A673 (cell line): Measurements from ENCODE around the gene SLC9A2. TPM values are rescaled to one million over a fixed set of nuclear protein-coding genes. Genes with fewer than 3 reads are reported as not detected.

ENCODE experiments used
- BruUV-seq: library from RNA; stranded (reverse); fragments of 400-500 nt; replicated peaks from 2 replicates; lab custom pipeline; 2021; lab: Mats Ljungman, UMichigan
- CTCF ChIA-PET: fragments of 300-600 bp; sonication (Branson Sonifier 250); formaldehyde crosslinking; loops from one replicate; lab custom pipeline; 2022; ENCODE audit warnings: antibody characterized with exemption; lab: Charles Lee
- POLR2A ChIA-PET: fragments of 300-600 bp; sonication (Branson Sonifier 250); formaldehyde crosslinking; loops from one replicate; lab custom pipeline; 2022; ENCODE audit warnings: antibody characterized with exemption; ENCODE audit not compliant: low non-redundant PET; lab: Charles Lee
- DNase-seq: peaks from one replicate; pipeline ENCODE4 v3.0.0-alpha.2; 2015; ENCODE audit warnings: low spot score
- H3K27ac ChIP-seq: fragments of 200-600 bp; sonication (generic); 2 replicates; pipeline ENCODE4 v1.5.1; 2016; ENCODE audit warnings: mixed run types, low read depth, mild to moderate bottlenecking, mixed read lengths, antibody characterized with exemption, low read length; ENCODE audit not compliant: poor library complexity, severe bottlenecking
- H3K27me3 ChIP-seq: fragments of 200-600 bp; sonication (generic); replicated peaks from 2 replicates; pipeline ENCODE4 v1.6.1; 2017; ENCODE audit warnings: mixed run types, low read depth, mild to moderate bottlenecking, mixed read lengths, antibody characterized with exemption, low read length; ENCODE audit not compliant: insufficient read depth, poor library complexity
- H3K36me3 ChIP-seq: fragments of 200-600 bp; sonication (generic); 2 replicates; pipeline ENCODE4 v1.6.1; 2016; ENCODE audit warnings: mixed run types, mild to moderate bottlenecking, mixed read lengths, antibody characterized with exemption, low read length; ENCODE audit not compliant: insufficient read depth, poor library complexity, severe bottlenecking
- H3K4me1 ChIP-seq: fragments of 200-600 bp; sonication (generic); 2 replicates; pipeline ENCODE4 v1.6.1; 2017; ENCODE audit warnings: mixed run types, mild to moderate bottlenecking, mixed read lengths, antibody characterized with exemption, low read length; ENCODE audit not compliant: insufficient read depth, poor library complexity, severe bottlenecking
- H3K4me3 ChIP-seq: fragments of 200-600 bp; sonication (generic); 2 replicates; pipeline ENCODE4 v1.5.1; 2016; ENCODE audit warnings: low read depth, mixed run types, mild to moderate bottlenecking, mixed read lengths, low read length; ENCODE audit not compliant: poor library complexity, severe bottlenecking
- H3K9me3 ChIP-seq: fragments of 200-600 bp; sonication (generic); 2 replicates; pipeline ENCODE4 v1.6.1; 2016; ENCODE audit warnings: mixed run types, low read depth, mild to moderate bottlenecking, mixed read lengths, antibody characterized with exemption, low read length; ENCODE audit not compliant: poor library complexity, severe bottlenecking
- CTCF ChIP-seq: fragments of 300-800, 200-600 bp; sonication (generic); conservative IDR thresholded peaks from 2 replicates; pipeline ENCODE4 v1.5.1; 2017; ENCODE audit warnings: low read depth, mild to moderate bottlenecking, antibody characterized with exemption, low read length, moderate library complexity, mixed read lengths
- EZH2 ChIP-seq: fragments of 200-600 bp; sonication (generic); IDR thresholded peaks from 2 replicates; pipeline ENCODE4 v1.6.1; 2017; ENCODE audit warnings: borderline replicate concordance, low read depth, mild to moderate bottlenecking, mixed read lengths, antibody characterized with exemption, low read length; ENCODE audit not compliant: poor library complexity, severe bottlenecking
- intact Hi-C: fragments of 100-400 bp; cut with micrococcal nuclease; formaldehyde crosslinking; loops from one replicate; pipeline ENCODE4 v1.10.0; 2022; ENCODE audit not compliant: unreplicated experiment
- total RNA-seq: library from RNA; stranded (reverse); gene quantifications from 2 replicates; pipeline ENCODE4 v1.2.3, GENCODE V29; 2021

Gene SLC9A2
- total RNA-seq, 1 experiment from 2014 or later: not detected

DNA sequence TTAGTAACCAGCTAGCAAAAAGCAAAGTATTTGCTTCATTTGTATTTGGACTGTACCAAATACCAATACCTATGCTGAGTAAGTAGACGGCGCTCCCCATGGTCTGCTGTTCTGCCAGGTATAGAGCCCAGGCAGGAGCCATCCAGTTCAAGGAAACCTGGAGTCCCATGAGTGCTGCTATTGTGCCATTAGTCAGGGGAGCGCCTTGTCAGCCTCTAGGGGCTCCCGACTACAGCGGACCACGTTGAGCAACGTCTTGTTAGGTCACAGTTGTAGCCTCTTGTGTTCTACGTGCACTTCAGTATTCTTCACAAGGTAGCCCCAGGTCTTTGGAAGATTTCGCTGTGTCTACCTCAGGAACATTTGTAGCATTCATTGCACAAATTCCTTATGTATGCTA lies 21.6 kb upstream of the SLC9A2 start:
- no peak for DNase-seq
- H3K9me3 ChIP-seq: no peaks in the 10 kb centered on the region
- no TSS peak for BruUV-seq
- no peaks in the 10 kb centered on the region for H3K27me3 ChIP-seq
- CTCF ChIA-PET: no interaction called here
- no peak overlapping the region for H3K4me3 ChIP-seq
- H3K27ac ChIP-seq: no peak overlapping the region
- POLR2A ChIA-PET: no interaction called here
- H3K36me3 ChIP-seq: no peaks in the 10 kb centered on the region
- intact Hi-C loops: no loop called here
- no peak for TF ChIP-seq CTCF
- TF ChIP-seq EZH2: no peak
- no peaks in the 10 kb centered on the region for H3K4me1 ChIP-seq

DNA sequence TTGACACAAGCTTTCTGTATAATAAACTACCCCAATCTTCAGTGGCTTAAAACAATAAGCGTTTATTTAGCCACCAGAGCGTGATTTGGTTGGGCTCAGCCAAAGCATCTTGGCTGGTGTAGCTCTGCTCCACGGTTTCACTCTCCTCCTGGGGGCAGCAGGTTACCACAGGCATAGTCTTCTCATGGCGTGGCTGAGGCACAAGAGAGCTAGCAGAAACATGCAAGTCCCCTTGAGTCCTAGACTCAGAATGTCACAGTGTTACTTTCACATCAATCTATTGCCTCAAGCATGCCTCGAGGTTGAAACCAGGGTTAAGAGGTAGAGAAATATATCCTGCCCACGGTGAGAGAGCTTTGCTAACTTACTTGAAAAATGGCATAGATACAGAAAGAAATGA lies 19.9 kb upstream of the SLC9A2 start:
- TF ChIP-seq CTCF (no peak), EZH2 (no peak)
- no TSS peak for BruUV-seq
- H3K9me3 ChIP-seq: no peaks in the 10 kb centered on the region
- ChIA-PET CTCF (no interaction called here), POLR2A (no interaction called here)
- no peak for DNase-seq
- no peak overlapping the region for H3K4me3 ChIP-seq
- H3K27me3 ChIP-seq: no peaks in the 10 kb centered on the region
- H3K4me1 ChIP-seq: no peaks in the 10 kb centered on the region
- intact Hi-C loops: no loop called here
- H3K36me3 ChIP-seq: no peaks in the 10 kb centered on the region
- H3K27ac ChIP-seq: no peak overlapping the region

- H3K4me1 ChIP-seq: no peaks in the 10 kb centered on the region
- H3K36me3 ChIP-seq: no peaks in the 10 kb centered on the region
- no peaks in the 10 kb centered on the region for H3K9me3 ChIP-seq
- TF ChIP-seq CTCF (no peak), EZH2 (no peak)
- no peak overlapping the region for H3K27ac ChIP-seq
- DNase-seq: no peak
- no peak overlapping the region for H3K4me3 ChIP-seq
- CTCF ChIA-PET: no interaction called here
- intact Hi-C loops: no loop called here
- POLR2A ChIA-PET: no interaction called here
- no TSS peak for BruUV-seq
- no peaks in the 10 kb centered on the region for H3K27me3 ChIP-seq
Measured at GRCh38 chr2:102601730-102602129, 17.6 kb upstream of the SLC9A2 start.
